Endometrium (tissue), 2 donors: ENCODE results near the gene TUBB3.

ENCODE experiments used
- FAIRE-seq: peaks from 2 replicates; lab custom pipeline; 2012; peaks lifted over from hg19 to GRCh38; lab: Jason Lieb, UNC
- donor health status: control.
- donor health status: control.

The TUBB3 gene

DNA sequence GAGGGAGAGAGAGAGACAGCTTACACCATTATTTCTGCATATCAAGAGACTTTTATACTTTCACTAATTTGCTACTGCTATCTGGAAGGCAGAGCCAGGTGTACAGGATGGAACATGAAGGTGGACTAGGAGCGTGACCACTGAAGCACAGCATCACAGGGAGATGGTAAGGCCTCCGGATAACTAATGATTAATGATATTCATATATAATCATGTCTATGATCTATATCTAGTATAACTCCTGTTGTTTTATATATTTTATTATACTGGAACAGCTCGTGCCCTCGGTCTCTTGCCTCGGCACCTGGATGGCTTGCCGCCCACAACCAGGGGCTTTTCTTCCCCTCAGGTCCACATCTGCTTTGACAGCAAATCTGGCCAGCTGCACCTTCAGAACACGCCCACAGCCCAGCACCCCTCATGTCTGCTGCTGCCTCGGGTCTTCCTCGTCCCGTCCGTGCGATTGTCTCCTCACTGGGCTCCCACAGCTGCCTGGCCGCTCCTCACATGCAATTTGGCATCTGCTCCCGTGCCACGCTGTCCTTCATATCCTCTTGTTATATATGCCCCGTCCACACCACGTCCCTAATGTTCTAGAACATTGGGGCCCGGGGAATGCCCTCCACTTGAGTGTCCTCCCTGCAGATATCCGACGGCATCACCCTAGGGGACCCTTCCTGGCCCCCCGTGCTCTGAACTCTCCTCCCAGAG is 15.2 kb downstream of the TUBB3 start:
- FAIRE-seq: no peak

DNA sequence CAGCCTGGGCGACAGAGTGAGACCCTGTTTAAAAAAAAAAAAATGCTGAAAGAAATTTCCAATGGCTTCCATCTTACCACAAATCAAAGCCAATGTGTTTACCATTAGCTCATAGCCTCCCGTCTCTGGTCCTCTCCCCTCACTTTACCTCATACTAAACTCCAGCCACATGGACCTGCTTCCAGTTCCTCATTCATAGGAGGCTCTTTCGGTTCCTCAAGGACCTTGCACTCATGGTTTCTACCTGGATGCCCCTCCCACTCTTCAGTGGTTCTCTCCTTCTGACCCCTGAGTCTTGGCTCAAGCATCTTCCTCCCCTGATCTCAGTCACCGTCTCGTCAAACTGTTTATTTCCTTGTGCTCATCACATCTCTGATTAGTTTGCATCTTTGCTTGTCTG is 21.6 kb downstream of the TUBB3 start:
- FAIRE-seq: no peak

DNA sequence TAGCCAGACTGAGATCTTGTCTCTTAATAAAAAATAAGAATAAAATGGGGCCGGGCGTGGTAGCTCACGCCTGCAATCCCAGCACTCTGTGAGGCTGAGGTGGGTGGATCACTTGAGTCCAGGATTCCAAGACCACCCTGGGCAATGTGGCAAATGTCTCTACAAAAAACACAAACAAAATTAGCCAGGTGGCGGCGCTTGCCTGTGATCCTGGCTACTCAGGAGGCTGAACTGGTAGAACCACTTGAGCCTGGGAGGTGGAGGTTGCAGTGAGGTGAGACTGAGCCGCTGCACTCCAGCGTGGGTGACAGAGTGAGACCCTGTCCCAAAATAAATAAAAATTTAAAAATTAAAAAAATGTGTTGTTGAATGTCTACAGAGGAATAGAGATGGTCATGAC is 22.5 kb downstream of the TUBB3 start:
- no peak for FAIRE-seq

- no peak for FAIRE-seq
Measured at GRCh38 chr16:89946515-89946914, 23.4 kb downstream of the TUBB3 start.

- FAIRE-seq: no peak
Measured at GRCh38 chr16:89949121-89949742, 26.1 kb downstream of the TUBB3 start.

GRCh38 chr16:89949756-89950155 is 26.6 kb downstream of the TUBB3 start:
- FAIRE-seq: no peak

DNA sequence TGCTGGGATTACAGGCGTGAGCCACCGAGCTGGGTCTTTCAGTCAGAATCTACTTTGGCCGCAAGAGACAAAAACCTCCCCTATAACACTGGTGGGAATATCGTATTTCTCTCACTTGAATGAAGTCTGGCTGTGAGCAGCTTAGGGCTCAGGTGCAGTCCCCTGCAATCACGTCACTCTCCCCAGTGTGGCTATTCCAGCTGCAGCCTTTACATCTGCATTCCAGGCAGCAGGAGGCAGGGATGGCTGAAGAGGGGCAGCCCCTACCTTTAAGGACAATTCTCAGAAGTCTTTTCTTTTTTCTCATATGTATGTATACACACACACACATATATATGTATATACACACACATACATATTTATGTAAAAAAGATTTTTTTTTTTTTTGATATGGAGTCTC is 28.4 kb downstream of the TUBB3 start:
- no peak for FAIRE-seq

- FAIRE-seq: no peak
Measured at GRCh38 chr16:89952049-89952448, 28.9 kb downstream of the TUBB3 start.

GRCh38 chr16:89952551-89952950 is 29.4 kb downstream of the TUBB3 start:
- FAIRE-seq: no peak

GRCh38 chr16:89953671-89954406 is 30.7 kb downstream of the TUBB3 start:
- no peak for FAIRE-seq

- no peak for FAIRE-seq
Measured at GRCh38 chr16:89954462-89954861, 31.3 kb downstream of the TUBB3 start.

DNA sequence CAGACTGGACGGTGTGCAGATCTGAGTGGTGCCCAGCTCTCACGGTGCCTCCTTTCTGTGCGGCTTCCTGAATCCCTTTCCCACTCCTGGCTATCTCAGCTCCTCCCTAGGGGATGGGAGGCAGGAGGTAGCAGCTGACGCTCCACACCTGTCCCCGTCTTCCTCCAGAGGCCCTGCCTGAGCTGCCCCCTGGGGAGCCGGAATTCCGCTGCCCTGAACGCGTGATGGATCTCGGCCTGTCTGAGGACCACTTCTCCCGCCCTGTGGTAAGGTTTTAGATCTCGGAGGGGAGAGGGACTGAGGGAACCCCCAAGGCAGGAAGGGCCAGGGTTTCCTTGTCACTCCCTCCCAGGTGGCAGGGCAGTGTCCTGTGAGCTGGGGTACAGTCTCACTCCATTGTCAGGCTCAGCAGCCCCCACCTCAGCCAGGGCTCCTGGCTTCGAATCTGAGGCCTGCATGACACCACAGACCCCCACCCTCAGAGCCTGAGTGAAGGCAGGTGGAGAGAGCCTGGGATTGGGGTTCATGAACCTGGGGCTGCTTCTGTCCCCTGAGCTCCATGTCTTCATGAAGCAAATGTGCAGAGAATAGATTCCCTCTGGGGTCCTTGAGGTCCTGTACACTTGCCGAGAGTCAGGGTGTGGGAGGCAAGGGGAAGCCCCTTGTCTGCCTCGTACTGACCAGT is 32.0 kb downstream of the TUBB3 start:
- FAIRE-seq: no peak

DNA sequence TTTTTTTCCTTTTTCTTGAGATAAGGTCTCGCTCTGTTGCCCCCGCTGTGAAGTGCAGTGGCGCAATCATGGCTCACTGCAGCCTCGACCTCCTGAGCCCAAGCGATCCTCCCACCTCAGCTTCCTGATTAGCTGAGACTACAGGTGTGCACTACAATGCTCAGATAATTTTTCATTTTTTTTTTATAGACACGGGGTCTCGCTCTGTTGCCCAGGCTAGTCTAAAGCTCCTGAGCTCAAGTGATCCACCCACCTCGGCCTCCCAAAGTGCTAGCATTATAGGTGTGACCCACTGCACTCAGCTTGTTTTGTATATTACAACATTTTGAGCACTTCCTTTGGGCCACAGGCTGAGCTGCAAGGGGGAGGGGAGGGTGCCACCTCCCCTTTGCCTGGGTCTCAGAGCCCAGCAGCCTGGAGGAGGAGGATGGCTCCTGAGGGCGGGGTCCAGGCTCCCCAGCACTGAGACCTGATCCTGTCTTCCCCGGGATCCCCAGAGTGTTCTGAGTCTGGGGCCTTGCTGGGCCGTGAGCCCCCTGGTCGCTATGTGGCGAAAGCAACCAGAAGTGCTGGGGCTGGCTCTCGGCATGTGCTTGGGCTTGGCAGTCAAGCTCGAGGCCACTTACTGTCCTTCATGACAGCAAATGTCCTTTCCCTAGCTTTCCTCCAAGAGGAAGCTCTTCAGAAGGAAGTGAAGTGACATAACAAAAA is 33.5 kb downstream of the TUBB3 start:
- no peak for FAIRE-seq

DNA sequence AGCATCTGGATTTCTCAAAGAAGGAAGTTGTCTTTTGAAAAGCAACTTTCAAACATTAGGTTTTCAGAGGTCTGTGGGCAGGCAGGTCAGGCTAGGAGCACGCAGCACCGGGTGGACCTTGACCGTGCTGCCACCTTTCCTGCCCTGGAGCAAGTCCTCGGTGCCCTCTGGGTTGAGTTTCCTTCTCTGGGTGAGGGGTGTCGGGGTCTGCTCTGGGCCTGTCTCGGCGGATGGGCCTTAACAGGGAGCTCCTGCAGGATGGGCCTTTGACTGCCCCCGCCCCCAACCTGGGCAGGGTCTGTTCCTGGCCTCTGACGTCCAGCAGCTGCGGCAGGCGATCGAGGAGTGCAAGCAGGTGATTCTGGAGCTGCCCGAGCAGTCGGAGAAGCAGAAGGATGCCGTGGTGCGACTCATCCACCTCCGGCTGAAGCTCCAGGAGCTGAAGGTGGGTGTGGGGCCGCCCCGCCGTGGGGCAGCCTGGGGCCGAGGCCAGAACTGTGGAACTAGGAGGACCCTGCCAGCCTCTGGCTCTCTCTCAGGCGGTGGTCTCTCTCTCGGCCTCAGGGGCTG is 34.2 kb downstream of the TUBB3 start:
- no peak for FAIRE-seq

DNA sequence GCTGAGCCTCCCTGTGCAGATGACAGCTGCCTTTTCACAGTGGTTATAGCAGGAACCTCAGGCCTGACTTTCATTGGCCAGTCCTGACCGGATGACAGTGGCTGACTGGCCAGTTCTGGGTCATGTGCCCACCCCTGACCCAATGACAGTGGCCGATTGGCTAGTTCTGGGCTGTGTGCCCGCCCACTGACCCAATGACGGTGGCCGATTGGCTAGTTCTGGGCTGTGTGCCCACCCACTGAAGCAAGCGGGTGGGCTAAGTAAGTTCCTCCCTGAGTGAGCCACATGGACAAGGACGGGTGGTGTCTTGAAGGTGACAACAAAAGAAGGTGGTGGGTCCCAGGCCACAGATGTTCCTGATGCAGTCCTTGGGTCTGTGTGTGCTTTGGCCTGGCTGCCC is 34.9 kb downstream of the TUBB3 start:
- no peak for FAIRE-seq

DNA sequence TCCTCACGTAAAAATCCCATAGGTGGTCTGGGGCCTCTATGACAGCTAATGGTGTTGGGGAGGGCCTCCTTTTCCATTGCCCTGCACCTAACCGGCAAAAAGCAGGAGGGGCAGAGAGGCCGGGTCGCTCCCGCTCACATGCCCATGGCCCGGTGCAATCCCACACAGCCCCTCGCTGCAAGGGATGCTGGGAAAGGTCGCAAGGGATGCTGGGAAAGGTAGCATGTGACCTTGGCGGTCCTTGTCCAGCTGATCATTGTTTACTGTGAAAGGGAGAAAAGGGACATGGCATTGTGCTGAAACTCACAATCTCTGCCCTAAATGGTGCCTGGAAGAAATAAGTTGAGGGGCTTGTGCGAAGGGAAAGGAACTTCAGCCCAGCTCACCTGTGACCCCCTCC is 35.5 kb downstream of the TUBB3 start:
- no peak for FAIRE-seq

GRCh38 chr16:89960966-89961365 is 37.8 kb downstream of the TUBB3 start:
- no peak for FAIRE-seq

DNA sequence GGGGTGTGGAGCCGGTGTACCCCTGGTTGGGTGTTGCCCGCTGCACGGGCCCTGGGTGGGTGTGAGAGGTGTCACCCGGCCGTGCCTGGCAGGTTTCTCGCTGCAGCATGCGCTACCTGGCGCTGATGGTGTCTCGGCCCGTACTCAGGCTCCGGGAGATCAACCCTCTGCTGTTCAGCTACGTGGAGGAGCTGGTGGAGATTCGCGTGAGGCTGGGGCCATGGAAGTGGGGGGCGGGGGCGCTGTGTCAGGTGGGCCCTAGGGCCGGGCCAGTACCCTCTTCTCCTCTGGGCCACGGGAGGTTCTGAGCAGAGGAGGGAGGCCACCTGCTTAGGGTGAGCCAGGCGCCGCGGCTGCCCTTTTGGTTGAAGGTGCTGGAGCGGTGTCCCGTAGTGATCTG is 38.8 kb downstream of the TUBB3 start:
- FAIRE-seq: no peak

- no peak for FAIRE-seq
Measured at GRCh38 chr16:89962754-89963498, 39.8 kb downstream of the TUBB3 start.

DNA sequence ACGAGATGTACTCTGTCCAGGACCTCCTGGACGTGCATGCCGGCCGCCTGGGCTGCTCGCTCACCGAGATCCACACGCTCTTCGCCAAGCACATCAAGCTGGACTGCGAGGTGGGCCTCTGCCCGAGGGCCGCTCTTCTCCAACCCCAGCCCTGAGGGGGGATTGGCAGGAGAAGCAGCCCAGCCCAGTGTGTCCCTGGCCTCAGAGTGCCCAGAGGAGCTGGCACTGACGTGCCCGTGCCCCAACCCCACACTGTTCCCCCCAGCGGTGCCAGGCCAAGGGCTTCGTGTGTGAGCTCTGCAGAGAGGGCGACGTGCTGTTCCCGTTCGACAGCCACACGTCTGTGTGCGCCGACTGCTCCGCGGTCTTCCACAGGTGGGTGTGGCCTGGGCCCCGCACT is 41.1 kb downstream of the TUBB3 start:
- no peak for FAIRE-seq
